GM18508 (cell line): ENCODE data around the gene RYR3.

Source experiments
- ATAC-seq: cut with Tn5 transposase; IDR thresholded peaks from one replicate; pipeline ENCODE4 v1.9.1; 2021; ENCODE audit warnings: moderate number of reproducible peaks; ENCODE audit not compliant: insufficient read depth, unreplicated experiment

Gene RYR3

DNA sequence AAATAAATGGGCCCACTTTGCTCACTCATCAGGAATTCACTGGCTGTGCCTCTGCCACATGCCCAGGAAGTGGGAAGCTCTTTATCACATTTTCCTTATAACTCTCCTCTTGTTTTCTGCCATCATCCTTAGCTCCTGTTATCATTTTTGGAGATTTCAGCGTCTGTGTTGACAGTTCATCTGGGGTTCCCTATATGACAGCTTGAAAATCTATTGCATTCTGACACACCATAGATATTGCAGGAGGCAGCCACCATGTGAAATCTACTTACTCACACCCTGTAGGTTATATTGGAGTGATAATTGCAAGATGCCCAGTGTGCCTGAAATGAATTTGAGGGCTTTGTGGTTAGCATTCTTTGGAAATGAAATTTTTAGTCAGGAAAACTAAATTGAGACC, 132.9 kb downstream of the RYR3 start:
- no peak for ATAC-seq

DNA sequence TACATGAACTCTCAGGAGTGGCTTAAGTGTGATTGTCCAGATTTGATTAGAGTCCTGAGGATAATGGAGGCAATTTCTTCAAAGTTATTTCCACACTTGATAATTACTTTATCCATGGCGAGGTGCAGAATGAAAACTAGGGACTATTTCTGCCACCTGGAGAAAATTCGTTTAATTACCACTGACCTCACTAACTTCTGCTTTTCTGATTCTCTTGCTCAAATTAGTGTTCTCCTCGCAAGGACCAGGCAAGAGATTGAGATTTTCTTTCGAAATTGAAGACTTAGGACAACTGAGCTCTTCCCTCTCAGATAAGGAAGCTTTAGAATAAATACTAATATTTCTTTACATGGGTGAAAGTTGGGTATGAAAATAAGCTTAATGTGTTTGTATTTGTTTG, 135.2 kb downstream of the RYR3 start:
- no peak for ATAC-seq

DNA sequence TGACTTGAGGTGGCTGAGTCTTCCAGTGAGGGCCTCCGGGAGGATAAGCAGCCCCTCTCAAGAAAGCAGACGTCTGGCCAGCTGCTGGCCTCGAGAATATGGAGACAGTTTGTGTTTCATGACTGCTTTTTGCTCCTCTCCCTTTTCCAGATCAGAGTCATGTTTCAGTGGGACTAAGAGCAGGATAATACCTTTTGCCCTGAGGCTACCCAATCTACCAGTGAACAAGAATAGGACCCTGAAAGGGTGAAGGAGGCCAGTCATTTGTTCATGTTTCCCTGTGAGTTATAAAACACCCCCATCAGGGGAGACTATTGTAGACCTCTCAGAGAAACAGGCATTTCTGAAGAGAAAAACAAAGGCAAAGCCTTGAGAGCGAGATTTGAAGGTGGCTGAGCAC, 137.4 kb downstream of the RYR3 start:
- no peak for ATAC-seq

DNA sequence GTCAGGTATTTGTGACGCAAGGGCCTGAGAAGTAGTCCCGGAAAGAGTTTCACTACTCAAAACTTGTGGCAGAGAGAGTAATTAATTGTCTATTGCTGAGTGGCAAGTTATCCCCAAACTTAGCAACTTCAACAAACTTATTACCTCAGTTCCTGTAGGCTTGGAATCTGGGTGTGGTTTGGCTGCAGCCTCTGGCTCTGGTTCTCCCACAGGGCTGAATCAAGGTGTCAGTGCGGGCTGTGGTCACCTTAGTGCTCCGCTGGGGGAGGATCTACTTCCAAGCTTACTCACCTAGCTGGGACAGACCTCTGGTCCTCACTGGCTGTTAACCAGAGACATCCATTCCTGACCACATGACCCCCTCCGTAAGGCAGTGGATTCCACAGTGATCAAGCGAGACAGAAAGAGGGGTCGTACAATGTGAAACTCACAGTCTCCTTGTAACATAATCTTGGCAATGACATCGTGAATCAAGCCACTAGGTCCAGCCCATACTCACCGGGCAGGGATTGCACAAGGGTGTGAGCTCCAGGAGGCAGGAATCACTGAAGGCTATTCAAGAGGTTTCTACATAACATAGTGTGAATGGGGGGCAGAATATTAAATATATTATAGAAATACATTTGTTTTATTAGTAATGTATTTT, 138.3 kb downstream of the RYR3 start:
- no peak for ATAC-seq

DNA sequence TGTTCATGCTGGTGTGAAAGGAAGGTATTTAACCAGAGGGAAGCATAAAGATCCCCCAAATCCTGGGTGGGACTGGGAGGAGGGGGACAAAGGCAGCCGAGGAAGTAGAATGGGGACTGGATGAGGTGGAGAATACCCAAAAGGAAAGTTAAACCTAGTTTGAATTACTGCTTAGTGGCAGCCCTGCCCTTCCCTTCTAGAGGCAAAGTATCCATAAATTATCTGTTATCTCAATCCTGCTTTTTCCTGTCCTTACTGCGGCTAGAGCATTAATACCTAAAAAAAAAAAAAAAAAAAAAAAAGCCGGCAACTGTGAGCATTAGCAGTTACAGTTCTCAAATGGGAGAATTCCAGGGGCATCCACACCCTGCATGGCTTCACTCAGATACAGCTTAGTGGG, 139.0 kb downstream of the RYR3 start:
- ATAC-seq: no peak

DNA sequence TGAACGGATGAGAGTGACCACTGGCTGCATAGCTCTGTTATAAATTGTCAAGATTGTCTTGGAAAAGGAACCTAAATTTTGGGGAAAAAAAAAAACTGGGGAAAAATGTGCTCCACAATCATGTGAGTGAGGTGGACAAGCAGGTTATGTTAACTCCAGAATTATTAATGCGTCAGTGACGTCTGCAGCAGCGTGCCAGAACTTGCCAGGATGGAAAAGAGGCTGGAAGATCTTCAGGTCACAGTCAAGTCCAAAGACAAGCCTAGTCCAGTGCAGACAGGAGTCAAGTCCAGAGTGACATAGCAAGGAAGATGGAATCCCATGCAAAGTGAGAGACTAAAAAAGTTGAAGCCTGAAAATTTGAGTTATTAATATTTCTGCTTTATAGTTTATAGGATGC, 140.6 kb downstream of the RYR3 start:
- ATAC-seq: no peak

DNA sequence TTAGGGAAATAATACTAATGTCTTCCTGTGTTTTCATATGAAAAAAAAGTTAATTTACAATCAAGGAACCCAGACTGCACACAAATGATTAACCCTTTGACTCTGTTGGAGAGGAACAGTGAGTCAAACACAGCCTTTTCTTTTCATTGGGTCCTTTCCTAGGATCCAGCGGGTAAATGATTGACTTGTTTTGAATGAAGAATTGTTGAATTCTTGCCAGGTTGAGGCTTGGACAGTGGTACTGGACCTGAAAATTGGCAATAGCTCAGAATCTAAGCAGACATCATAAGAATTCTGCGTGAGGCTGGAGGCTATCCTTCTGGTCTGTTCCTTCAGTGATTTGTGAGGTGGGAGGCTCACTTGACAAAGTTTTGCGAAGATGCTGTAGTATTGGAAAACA, 143.0 kb downstream of the RYR3 start:
- ATAC-seq: no peak

DNA sequence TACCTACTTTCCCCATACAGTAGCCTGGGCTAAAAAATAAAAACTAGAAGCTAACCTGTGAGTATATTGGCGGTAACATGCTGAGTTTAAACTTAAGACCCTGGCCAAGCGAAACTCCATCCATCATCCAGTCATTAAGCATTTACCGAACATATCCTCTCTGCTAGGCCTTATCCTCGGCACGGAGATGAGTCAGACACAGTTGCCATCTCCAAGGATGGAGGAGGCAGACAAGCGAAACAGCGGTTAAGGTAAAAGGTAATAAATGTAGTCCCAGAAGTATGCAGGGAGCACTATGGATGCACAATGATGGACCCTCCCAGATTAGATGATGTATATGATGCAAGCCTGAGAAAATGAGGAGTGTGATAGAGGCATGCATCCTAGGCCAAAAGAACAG, 143.6 kb downstream of the RYR3 start:
- no peak for ATAC-seq

DNA sequence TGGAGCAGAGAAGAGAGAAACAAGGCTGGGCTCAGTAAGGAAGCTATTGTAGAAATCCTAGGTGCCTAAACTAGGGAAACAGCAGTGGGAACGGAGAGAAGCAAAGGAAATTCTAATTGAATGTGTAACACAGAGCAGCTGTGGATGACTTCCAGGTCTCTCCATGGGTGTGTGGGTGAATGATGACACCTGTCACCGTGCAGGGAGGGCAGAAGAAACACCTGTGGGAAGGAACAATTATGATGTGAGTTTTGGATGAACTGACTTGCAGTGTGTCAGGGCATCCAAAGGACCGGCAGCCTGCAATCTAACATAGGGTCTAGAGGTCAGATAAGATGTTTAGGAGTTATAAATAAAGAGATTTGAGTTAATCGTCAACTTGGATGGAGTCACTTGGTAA, 144.2 kb downstream of the RYR3 start:
- ATAC-seq: no peak

DNA sequence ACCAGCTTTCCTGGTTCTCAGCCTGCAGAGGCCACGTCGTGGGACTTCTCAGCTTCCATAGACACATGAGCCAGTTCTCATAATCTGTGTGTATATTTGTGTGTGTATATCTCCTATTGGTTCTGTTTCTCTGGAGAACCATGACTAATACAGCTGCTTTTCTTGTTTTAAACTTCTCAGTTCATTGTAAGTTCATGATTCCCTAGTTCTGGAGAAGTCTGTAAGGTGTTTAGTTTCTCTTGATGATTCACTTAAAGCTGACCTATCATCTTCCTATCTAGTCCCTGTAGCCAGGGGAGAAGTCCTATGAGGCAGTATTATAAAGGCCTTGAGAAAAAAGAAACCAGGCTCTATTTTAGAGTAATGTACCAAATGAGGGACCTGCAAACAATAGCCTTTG, 147.7 kb downstream of the RYR3 start:
- no peak for ATAC-seq

DNA sequence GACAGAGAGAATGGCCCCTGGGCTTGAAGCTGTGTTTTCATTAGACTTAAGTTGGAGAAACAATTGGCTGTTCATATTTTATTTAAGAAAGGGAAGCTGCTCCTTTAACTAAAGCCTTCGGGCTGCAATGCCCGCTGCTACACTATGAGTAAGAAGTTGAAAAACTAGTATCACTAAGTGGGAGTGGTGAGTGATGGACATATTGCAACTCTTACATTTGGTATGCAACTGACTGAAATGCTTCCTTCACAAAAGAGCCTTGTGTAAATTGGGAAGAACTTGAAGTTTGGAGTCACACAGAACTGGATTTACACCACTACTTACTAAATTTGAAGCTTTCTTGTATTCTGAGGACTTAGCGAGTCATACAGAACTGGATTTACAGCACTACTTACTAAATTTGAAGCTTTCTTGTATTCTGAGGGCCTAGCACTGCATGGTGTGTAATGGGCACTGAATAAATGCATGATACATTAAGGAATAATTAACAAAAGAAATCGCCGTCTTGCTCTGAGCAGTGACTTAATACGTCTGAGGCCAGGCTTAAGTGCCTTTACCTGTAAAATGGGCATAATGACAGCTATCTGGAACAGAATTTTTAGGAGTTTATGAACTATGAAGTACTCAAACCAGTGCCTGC, 149.5 kb downstream of the RYR3 start:
- no peak for ATAC-seq

DNA sequence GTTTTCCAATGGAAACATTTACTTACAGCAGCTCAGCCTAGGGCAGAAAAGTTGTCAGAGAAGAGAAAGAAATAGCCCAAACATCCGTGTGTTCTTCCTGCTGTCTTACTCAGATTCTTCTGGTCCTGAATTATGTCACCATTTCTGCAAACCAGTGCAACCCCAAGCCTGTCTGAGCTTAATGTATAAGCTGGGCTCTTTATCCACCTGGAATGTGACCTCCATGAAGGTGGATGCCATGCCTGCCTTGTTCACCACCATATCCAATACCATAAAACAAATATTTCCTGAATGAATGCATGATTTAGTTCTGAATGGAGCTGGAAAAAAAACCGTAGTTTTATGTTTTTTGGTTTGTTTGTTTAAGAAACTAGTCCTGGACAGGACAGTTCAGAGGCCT, 150.9 kb downstream of the RYR3 start:
- ATAC-seq: no peak

DNA sequence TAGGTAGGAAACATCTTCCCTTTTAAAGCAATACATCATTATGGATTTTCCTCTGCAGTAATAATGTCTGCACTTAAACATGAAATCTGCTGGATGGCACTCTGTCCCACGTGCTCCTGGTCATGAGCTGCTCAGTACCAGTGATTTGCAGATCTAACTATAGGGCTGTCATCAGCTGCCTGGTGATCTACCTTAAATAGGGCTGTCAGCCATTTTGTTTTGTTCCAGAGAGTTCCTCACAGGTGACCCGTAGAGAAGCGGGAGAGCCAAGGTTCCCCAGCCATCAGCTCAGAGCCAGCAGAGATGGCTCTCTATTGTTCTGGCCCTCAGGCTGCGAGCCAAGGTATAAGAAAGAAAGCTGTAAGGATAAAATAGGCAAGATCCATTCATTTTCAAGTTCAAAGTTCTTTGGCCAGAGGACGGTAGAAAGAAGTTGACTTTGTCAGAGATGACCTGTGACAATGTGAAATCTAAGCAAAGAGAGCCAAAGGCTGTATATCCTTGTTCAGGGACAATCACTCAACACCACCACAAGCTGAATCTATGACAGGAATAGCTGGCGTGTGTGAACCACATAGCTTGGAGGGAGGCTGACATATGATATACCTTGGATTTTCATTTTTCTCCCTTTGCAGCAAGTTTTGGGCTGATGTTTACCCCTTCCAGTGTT, 156.5 kb downstream of the RYR3 start:
- ATAC-seq: no peak

DNA sequence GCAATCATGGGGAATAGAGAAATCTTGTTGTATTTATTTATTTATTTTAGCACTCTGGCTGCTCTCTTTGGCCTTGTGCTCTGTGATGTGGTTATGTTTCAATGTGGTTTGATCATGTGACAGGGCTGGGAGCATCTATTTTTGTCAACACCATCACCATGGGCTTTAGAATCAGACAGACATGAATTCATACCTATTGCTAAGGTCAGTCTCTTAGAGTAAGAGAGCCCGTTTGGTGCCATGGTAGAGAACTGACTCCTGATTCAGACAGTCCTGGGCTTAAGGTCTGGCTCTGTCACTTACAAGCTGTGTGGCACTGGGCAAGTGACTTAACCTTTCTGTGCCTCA, 157.0 kb downstream of the RYR3 start:
- ATAC-seq: no peak

DNA sequence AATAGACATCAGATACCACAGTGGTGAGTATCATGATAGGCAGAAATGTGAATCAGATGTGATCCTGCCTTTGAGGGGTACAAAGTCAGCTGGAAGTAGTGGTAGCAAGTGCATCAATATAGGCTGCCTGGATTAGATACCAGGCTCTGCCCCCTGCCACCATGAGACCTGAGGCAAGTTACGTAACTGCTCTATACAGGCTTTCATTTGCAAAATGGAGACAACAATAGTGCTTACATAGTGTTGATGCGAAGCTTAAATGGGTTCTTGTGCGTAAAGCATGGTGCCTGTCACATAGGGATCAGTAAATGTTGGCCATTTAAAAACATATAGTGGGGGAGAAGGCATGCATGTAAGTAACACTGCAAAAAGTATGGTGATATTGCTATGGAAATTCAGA, 158.0 kb downstream of the RYR3 start:
- no peak for ATAC-seq

DNA sequence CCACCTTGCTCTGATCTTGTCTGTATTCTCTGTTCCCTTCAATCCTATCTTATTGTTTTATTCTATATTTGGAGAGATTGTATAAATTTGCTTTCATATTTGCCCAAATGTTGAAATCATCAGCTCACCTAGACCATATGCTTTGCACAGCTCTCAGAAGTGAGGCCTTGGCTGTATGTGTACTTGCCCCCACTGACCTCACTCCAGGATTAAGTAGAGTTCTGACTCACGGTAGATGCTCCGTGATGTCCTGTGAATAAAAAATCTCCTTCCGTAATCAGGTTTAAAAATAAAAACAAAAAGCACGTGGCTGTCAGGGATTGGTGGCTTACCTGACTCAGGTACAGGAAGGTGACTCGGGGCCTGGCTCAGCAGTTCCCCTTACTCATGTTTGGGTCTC, 162.2 kb downstream of the RYR3 start:
- ATAC-seq: no peak

DNA sequence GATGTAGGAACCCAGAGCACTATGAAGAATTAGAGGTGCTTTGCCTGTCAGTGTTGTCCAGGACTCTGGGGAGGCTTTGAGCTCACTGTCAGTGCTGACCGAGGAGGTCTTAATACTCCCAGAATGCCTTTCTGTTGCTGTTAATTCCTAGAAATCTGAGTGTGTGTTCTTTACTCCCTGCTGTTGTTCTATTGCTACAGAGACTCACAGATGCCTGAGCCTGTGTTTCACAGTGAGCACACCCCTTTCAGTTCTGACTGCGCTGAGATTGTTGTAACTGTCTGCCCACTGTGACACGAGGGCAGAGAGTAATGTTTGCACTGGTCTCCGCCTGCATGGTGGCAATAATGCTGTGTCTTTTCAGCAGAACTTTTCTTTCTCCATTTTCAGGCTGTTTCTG, 162.9 kb downstream of the RYR3 start:
- ATAC-seq: no peak

DNA sequence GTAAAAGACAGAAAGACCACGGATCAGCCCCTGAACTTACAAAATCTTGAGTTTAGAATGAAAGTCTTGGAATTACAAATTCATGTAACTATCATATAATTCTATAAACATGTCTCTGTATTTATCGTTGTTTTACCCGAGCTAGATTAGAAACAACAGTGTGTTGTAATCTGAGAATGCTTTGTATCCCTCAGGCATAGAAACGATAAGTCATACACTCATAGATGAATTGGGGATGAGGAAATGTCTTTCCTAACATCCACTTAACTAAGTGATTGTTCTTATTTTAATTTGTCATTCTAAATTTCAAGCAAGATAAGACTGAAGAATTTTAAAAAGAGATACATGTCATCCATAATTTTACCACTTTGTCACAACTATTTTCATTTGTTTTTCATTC, 165.3 kb downstream of the RYR3 start:
- ATAC-seq: no peak

DNA sequence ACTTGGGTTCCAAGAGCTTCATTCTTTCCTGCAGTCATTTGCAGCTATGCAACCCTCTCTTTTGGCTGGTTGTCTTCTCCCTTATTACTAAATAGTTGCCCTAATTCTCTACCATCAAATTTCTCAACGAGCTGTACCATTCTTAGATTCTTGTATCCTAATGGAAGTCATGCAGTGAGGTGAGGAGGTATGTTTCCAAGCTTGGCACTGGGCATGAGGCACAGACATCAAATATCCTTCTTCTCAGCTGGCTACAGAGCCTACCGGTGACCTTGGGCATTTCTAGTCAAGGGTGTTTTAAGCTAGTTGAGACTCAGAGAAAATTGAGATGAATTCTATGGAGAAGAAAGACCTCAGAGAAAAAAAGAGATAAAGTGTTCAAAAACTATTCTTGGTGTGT, 166.1 kb downstream of the RYR3 start:
- no peak for ATAC-seq

DNA sequence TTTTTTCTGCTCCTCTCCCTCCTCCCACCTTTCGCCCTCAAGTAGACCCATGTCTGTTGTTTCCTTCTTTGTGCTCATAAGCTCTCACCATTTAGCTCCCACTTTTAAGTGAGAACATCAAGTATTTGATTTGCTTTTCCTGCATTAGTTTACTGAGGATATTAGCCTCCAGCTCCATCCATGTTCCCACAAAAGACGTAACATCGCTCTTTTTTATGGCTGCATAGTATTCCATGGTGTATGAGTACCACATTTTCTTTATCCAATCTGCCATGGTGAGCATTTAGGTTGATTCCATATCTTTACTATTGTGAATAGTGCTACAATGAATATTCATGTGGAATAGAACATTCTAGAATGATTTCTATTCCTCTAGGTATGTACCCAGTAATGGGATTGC, 178.6 kb downstream of the RYR3 start:
- no peak for ATAC-seq

DNA sequence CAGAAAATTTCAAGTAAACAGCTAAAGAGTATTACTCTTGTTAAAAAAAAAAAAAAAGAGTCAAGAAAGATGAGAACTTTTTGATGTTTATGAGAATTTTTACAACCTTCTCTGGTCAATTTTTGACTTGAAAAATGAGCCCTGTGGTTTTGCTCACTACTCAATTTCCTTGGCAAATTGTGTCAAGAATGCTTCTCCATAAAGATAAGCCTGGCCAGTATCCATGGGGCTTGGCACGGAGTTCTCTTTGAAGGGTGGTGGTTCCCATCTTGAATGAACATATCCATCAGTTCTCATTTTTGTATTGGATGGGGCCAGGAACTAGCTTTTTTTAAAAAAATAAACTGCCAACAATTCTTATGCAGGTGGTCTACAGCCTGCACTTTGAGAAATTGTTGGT, 179.9 kb downstream of the RYR3 start:
- no peak for ATAC-seq

DNA sequence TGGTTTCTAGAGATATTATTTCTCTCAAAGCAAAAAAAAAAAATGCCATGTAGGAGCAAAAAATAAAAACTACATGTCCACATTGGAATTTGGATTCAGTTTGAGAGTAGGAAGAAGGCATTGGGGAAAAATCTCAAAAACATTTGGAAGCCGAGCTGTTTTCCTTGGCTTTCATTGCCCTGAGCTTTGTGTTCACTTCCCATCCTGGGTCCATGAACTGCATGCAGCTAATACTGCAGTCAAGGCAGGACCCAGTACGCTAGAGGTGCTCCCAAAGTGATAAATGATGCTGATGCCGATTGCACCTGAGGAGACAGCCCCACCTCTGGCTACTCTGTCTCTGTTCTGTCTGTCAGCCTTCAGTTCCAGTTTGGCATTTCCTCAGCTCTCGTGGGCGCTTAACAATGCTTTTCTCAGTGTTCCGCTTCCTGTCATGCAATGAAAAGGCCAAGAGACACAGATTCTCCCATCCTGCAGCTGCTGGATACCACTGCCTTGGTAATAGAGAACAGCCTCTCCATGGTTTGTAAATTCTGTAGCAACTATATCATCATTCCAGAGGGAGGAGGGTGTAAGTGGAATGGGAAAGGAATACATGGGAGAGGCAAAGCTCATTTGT, 181.8 kb downstream of the RYR3 start:
- no peak for ATAC-seq
